HG03097 (cell line): ENCODE data around the gene RPL10L.

Source experiments
- ATAC-seq: cut with Tn5 transposase; IDR thresholded peaks from one replicate; pipeline ENCODE4 v1.9.1; 2021; ENCODE audit not compliant: unreplicated experiment, low FRiP score

RPL10L gene

DNA sequence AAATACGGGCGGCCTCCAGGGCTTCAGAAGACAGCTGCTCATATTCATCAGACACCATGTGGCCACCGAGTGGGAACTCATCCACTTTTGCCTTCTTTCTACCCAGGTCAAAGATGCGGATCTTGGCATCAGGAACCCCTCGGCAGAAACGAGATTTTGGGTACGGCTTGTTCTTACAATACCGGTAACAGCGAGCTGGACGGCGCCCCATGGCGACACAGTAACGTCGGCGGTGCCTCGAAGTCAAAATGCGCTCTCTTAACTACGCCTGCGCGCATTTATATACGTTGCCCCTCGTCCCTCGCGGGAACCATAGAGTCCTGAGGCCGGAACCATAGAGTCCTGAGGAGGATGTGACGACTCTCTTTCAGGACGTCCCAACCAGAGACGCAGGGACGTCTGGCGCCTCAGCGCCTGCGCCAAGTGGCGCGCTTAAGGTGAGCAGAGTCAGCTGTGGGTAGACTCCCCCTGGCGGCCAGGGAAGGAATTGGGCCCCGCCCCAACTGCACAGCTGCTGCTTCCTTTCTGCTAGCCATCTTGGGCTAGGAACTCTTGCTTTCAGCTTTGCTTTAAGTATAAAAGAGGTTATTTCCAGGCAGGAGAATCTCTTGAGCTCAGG lies at the start of gene RPL10L:
Gene RPL10L, minus strand, starts transcription at position 256 of the 619 bp plus-strand sequence. Its CDS starts 45 bp downstream, at position 211.
- ATAC-seq = no peak

DNA sequence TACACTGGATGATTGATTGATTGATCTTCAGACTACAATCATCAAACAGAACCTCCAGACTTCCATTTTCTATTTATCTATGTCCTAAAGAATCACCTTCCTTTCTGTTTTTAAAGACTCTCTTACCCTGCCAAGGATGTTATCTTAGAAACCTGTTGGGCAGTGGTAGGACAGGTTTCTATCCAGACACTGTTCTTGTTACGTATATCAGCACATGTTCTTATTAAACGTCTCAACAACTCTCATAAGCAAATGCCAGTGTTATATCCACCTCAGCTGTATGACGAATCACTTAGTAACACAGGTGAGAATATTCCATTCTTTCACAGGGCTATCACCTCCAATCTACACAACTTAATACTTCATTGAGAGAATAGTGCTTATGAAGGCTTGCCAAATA lies 40.2 kb upstream of the RPL10L start:
- ATAC-seq = no peak

DNA sequence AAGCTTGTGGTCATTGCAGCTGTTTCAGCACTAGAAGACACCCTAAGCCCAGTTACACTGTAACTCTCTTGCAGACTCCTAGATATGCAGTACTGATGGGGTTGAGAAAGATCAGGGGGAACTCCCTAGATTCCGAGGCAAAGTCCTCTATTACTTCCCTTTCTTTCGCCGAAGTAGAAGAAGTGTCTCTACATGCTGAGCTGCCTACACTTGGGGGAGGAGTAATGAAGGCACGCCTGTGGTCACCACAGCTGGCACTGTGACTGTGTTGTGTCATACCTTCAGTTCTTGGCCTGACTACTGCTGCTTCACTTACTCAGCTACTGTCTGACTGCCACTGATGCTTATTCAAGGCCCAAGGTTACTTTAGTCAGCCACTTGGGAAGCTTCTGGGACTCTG lies 35.1 kb upstream of the RPL10L start:
- no peak for ATAC-seq

DNA sequence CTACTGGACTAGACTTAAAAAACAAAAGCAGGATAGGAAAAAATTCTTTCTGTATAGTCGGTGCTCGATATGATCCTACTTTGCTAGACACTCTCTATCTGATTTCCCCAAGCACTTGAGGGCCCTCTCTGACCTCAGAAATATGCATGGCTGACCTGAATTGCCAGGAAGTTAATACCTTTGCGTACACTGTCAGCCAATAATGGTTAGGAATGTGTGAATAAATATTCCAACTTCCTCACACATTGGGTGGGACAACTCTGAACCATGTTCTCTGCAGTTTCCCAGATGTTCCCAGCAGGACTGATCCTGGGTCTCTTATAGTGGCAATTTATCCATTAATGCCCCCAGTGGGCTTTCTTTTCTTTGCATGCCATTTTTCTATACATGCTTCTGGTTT lies 20.5 kb upstream of the RPL10L start:
- ATAC-seq = no peak

DNA sequence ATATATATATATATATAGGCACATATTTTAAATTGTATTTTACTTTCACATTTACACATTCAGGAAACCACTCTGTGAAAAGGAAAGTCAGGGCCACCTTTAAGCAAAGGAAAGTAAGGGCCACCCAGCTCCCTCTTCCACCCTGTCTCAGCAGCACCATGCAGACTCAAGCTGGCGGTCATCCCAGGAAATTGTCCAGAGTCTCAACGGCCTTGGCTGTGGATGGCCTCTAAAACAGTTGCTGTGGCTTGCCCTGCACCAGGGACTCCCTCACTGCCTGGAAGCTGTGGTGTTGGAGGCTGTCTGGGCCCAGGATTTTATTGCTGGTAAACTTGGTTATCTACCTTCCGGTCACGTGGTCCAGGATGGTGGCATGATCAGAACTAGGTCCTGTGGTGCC lies 11.8 kb upstream of the RPL10L start:
- ATAC-seq = no peak

DNA sequence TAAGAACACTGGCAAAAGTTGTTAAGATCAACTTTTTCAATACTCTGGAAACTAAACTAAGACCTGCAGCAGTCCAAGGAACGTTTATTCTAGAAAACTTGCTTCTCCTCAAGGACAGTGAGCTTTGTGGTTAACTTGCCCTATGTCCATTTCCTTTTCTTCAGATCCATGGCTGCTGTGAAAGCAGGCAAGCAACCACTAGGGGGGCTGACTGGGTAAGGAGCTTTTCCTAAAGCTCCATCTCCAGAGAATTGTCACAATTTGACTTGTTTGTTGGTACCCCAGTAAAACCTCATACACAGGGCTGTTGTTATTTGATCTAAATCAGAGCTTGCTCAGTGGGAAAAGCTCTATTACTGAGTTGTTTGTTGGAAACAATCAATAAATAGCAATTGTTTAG lies 10.1 kb upstream of the RPL10L start:
- no peak for ATAC-seq

DNA sequence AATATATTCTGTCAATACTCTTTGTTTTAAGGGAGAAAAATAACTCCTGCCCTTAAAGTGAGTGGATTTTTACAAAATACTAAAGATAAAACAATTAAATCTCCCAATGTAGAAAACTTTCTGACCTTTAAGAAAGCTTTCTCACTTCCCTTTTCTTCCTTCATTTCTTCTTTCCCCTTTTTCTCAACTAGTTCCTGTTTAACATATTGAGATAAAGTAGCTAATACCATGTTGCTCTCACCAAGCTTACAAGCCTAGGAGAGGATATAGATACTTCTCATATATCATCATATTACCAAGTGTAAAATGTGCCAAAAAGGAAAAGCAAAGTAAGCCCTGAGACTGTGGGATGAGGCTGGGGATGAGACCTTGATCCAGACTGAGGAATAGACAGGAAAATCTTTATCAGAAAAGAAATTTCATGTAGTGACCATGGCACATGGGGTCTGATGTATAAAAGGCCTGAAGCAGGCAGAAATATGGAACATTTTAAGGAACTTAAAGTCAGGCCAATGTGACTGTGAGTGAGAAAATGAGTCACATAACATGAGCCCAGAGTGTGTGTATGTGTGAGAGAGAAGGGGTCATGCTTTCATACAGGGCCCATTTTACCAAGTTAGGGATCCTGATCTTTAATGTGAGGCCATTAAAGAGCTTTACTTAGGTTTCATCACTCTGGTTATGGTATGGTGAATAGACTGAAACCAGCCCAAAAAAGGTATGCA lies 1.6 kb upstream of the RPL10L start:
- no peak for ATAC-seq

DNA sequence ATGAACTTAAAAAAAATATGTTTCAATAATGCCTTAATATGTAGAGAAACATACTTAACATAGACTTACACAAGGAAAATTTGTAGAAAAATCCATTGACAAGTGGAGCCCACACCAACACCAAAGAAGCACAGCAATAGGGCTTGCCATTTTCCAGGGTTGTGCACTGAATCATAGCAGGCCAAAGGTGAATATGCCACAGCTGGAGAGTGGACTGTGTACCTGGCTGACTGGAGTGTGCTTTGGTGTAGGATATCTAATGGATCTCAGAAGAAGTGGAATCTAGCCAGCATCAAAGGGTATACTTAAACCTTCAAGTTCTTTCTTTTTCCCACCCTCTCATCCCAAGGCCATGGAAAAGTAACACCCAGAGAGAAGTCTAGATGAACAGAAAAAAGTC lies 4.8 kb downstream of the RPL10L start:
- ATAC-seq = no peak

DNA sequence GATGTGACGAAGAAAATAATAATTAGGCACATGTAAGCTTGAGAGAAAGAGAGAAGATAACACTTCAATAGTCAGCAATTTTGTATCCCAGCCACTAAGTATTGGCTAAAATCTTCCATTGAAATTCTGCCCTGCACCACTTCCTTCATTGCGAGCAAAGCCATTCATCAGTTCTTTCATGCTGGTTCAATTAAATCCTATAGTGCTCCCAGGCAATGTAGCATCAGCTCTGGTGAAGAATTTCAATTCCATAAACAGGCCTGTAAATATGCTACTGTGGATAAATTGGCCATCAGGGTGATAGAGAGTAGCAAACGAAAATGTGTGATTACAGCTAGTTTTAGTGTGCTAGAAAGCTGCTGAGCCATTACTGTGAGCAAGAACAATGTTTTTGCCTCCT lies 24.7 kb downstream of the RPL10L start:
- ATAC-seq = no peak
